GM12878 (cell line): ENCODE measurements around the gene ULK4. TPM values are rescaled to one million over a fixed set of nuclear protein-coding genes. Genes with fewer than 3 reads are reported as not detected.

Source experiments
- ATAC-seq: fragments of 200-7000 bp; cut with Tn5 transposase; 3 replicates; pipeline ENCODE4 v1.9.1; 2020; ENCODE audit warnings: mild to moderate bottlenecking, moderate library complexity
- Bru-seq: library from RNA; stranded (reverse); fragments of 400-500 nt; gene quantifications from one replicate; lab custom pipeline; 2021; lab: Mats Ljungman, UMichigan
- BruChase-seq, 2 experiments: library from RNA; stranded (reverse); fragments of 400-500 nt; gene quantifications; one replicate each; lab custom pipeline; 2021; lab: Mats Ljungman, UMichigan
- BruUV-seq: library from RNA; stranded (reverse); fragments of 400-500 nt; replicated peaks from 2 replicates; lab custom pipeline; 2021; lab: Mats Ljungman, UMichigan
- CTCF ChIA-PET: fragments of 300-600 bp; sonication (Branson Sonifier 250); formaldehyde crosslinking; extraction: SDS; loops from one replicate; lab custom pipeline; 2021; ENCODE audit warnings: inconsistent platforms; lab: Yijun Ruan, JAX
- POLR2A ChIA-PET: fragments of 350-600 bp; formaldehyde crosslinking; extraction: SDS; loops from one replicate; lab custom pipeline; 2021; ENCODE audit warnings: inconsistent platforms; lab: Charles Lee
- RAD21 ChIA-PET: fragments of 300-600 bp; sonication (Branson Sonifier 250); formaldehyde crosslinking; loops from one replicate; lab custom pipeline; 2023; ENCODE audit warnings: antibody characterized with exemption; ENCODE audit not compliant: unreplicated experiment; lab: Charles Lee
- SMC1A ChIA-PET: fragments of 300-600 bp; sonication (Branson Sonifier 250); formaldehyde crosslinking; loops from one replicate; lab custom pipeline; 2023; ENCODE audit not compliant: unreplicated experiment, uncharacterized antibody; lab: Charles Lee
- DNase-seq: peaks from one replicate; pipeline ENCODE4 v3.0.0-alpha.2; 2011; ENCODE audit warnings: low read depth, low spot score
- FAIRE-seq: peaks from 3 replicates; lab custom pipeline; 2011; peaks lifted over from hg19 to GRCh38; lab: Jason Lieb, UNC
- H2AFZ ChIP-seq: 2 replicates; pipeline ENCODE4 v1.6.0; 2011; ENCODE audit warnings: low read depth, low read length, control low read depth; ENCODE audit not compliant: control insufficient read depth
- H3K27ac ChIP-seq: 2 replicates; pipeline ENCODE4 v1.5.1; 2011; ENCODE audit warnings: control low read depth; ENCODE audit not compliant: control insufficient read depth, insufficient read depth
- H3K27me3 ChIP-seq, 2 experiments: replicated peaks in 1 of 2; 2 replicates each; pipeline versions ENCODE4 v1.6.0 to v1.6.1; 2011; ENCODE audit warnings: low read length in 1 of 2; ENCODE audit not compliant: control insufficient read depth in 2 of 2, insufficient read depth in 2 of 2
- H3K36me3 ChIP-seq, 2 experiments: 2 replicates each; pipeline ENCODE4 v1.5.1; 2011; ENCODE audit warnings: low read length in 1 of 2; ENCODE audit not compliant: control insufficient read depth in 2 of 2, insufficient read depth in 2 of 2
- H3K4me1 ChIP-seq: 2 replicates; pipeline ENCODE4 v1.6.1; 2011; ENCODE audit warnings: mild to moderate bottlenecking, low read length, moderate library complexity, mixed read lengths; ENCODE audit not compliant: control insufficient read depth, insufficient read depth
- H3K4me2 ChIP-seq: 2 replicates; pipeline ENCODE4 v1.6.0; 2011; ENCODE audit warnings: control low read depth; ENCODE audit not compliant: control insufficient read depth, insufficient read depth
- H3K4me3 ChIP-seq: fragments of 200-600 bp; sonication (generic); 2 replicates; pipeline ENCODE4 v1.5.1; 2016
- H3K79me2 ChIP-seq: 2 replicates; pipeline ENCODE4 v1.6.0; 2011; ENCODE audit warnings: low read length; ENCODE audit not compliant: control insufficient read depth, insufficient read depth
- H3K9ac ChIP-seq: 2 replicates; pipeline ENCODE4 v1.8.0; 2011; ENCODE audit warnings: low read length, control low read depth, mixed read lengths; ENCODE audit not compliant: control insufficient read depth, insufficient read depth
- H3K9me3 ChIP-seq: replicated peaks from 3 replicates; pipeline ENCODE4 v1.5.1; 2011; ENCODE audit warnings: mild to moderate bottlenecking, low read length; ENCODE audit not compliant: control insufficient read depth, insufficient read depth
- H4K20me1 ChIP-seq: 2 replicates; pipeline ENCODE4 v1.6.0; 2011; ENCODE audit not compliant: control insufficient read depth, insufficient read depth
- CBFB ChIP-seq: IDR thresholded peaks from 2 replicates; pipeline ENCODE4 v1.6.1; 2016; ENCODE audit warnings: antibody characterized with exemption, low read depth
- CHD2 ChIP-seq: IDR thresholded peaks from 2 replicates; pipeline ENCODE4 v1.6.1; 2011; ENCODE audit warnings: low read depth, low read length, improper control_type of control experiment, borderline replicate concordance
- HDAC2 ChIP-seq: fragments of 200-600 bp; sonication (generic); IDR thresholded peaks from 2 replicates; pipeline ENCODE4 v1.6.1; 2017
- IKZF1 ChIP-seq: fragments of 450-650 bp; conservative IDR thresholded peaks from 2 replicates; pipeline ENCODE4 v1.6.1; 2017; ENCODE audit warnings: antibody characterized with exemption, mild to moderate bottlenecking
- MEF2B ChIP-seq: fragments of 450-650 bp; IDR thresholded peaks from 2 replicates; pipeline ENCODE4 v1.6.1; 2018; ENCODE audit warnings: mild to moderate bottlenecking, moderate library complexity; ENCODE audit not compliant: partially characterized antibody, poor library complexity, severe bottlenecking
- MTA2 ChIP-seq: fragments of 450-650 bp; IDR thresholded peaks from 2 replicates; pipeline ENCODE4 v1.6.1; 2016; ENCODE audit warnings: low read depth, mild to moderate bottlenecking, moderate library complexity
- REST ChIP-seq: IDR thresholded peaks from 2 replicates; pipeline ENCODE4 v1.6.1; 2012; ENCODE audit warnings: mild to moderate bottlenecking, low read depth, low read length
- SIN3A ChIP-seq: IDR thresholded peaks from 2 replicates; pipeline ENCODE4 v1.6.1; 2012; ENCODE audit warnings: low read depth, low read length, improper control_type of control experiment
- SIX5 ChIP-seq: IDR thresholded peaks from 2 replicates; pipeline ENCODE4 v1.6.1; 2011; ENCODE audit warnings: mild to moderate bottlenecking, low read depth, low read length, moderate library complexity; ENCODE audit not compliant: severe bottlenecking
- SREBF2 ChIP-seq: IDR thresholded peaks from 2 replicates; pipeline ENCODE4 v1.6.1; 2012; ENCODE audit warnings: mild to moderate bottlenecking, low read length
- SUZ12 ChIP-seq: fragments of 200-600 bp; sonication (generic); IDR thresholded peaks from one replicate; pipeline ENCODE4 v1.6.1; 2018; ENCODE audit warnings: antibody characterized with exemption, mild to moderate bottlenecking; ENCODE audit not compliant: unreplicated experiment
- TAF1 ChIP-seq: IDR thresholded peaks from 2 replicates; pipeline ENCODE4 v1.6.1; 2011; ENCODE audit warnings: mild to moderate bottlenecking, low read depth, low read length, borderline replicate concordance
- whole genome bisulfite sequencing: methylation state at CpG from one replicate; pipeline ENCODE4 v1.1.6; 2016; ENCODE audit warnings: low lambda C conversion rate; ENCODE audit not compliant: insufficient replicate concordance, insufficient coverage; ENCODE audit errors: missing lambda C conversion rate; 5-methylcytosine and 5-hydroxymethylcytosine counted together
- in situ Hi-C: fragments of 300-500 bp; cut with MboI; formaldehyde crosslinking; loops from 9 replicates; pipeline ENCODE4 v1.14.3; 2018; ENCODE audit warnings: mixed read lengths
- intact Hi-C: fragments of 100-400 bp; cut with micrococcal nuclease; formaldehyde crosslinking; loops from one replicate; pipeline ENCODE4 v1.14.2; 2022; ENCODE audit not compliant: unreplicated experiment
- long read RNA-seq, 2 experiments: library from polyadenylated mRNA; unstranded; transcript quantifications; one replicate each; pipeline ENCODE4 v2.0.0, GENCODE V29; 2019 to 2020
- polyA minus RNA-seq, 3 experiments: library from RNA; depleted of rRNA, polyadenylated mRNA; stranded (reverse); fragments of >200 nt; gene quantifications; 2 replicates each; pipeline ENCODE4 v1.2.3, GENCODE V29; 2011
- polyA plus RNA-seq, 11 experiments: library from polyadenylated mRNA; depleted of rRNA in 4 of 11; unstranded in 6 of 11; stranded (reverse) in 5 of 11; fragments of >200 nt; fragmentation: Nextera tagmentation in 4 of 11; fragmentation: Illumina TruSeq in 1 of 11; extraction: Ambion mirVana in 4 of 11; extraction: Trizol in 1 of 11; gene quantifications; 1 replicate in 1 of 11; 2 replicates in 10 of 11; pipeline versions ENCODE4 v1.2.1 to v1.2.3, GENCODE V29; 2011 to 2016; ENCODE audit warnings: inconsistent platforms in 2 of 11, missing spikeins in 2 of 11, low read depth in 1 of 11
- total RNA-seq, 4 experiments: library from RNA; depleted of rRNA in 3 of 4; stranded (reverse); fragments of >200 nt in 3 of 4; fragmentation: Illumina TruSeq in 1 of 4; extraction: Trizol in 1 of 4; gene quantifications; 2 replicates each; pipeline versions ENCODE4 v1.2.1 to v1.2.3, GENCODE V29; 2013 to 2021
- TF ChIP-seq, protein P1 (sequence below): fragments of 450-650 bp; IDR thresholded peaks from 2 replicates; pipeline ENCODE4 v1.6.1; 2017; ENCODE audit warnings: borderline replicate concordance

Gene ULK4
- 62.6 and 63.8 TPM in 2 replicates for total RNA-seq (2013; cell fraction: nucleolus; rRNA removed)
- 7.6 and 7.9 TPM in 2 replicates for total RNA-seq (2014; rRNA removed)
- 7.1 and 9.1 TPM in 2 replicates for total RNA-seq (2014; rRNA removed; fragmentation: Illumina TruSeq; extraction: Trizol)
- 6.1 and 6.2 TPM in 2 replicates for total RNA-seq (2021)
- 3.7 TPM for polyA plus RNA-seq (2011; ENCODE audit: low read depth)
- 3.6 and 3.8 TPM in 2 replicates for polyA plus RNA-seq (2011; rRNA removed)
- 1.7 and 1.9 TPM in 2 replicates for polyA plus RNA-seq (2011; cell fraction: cytosol; rRNA removed)
- polyA plus RNA-seq (2011; cell fraction: nucleus; rRNA removed), result 4.9 and 6.1 TPM in 2 replicates
- polyA plus RNA-seq (2012), result 1.9 and 2.5 TPM in 2 replicates
- polyA plus RNA-seq (2014; fragmentation: Illumina TruSeq; extraction: Trizol), result 3.5 and 6.8 TPM in 2 replicates
- 1 to 10 TPM; 4.5 to 6.4 TPM for polyA plus RNA-seq (2014; fragmentation: Nextera tagmentation; extraction: Ambion mirVana)
- 3.9 and 6.2 TPM in 2 replicates for polyA plus RNA-seq (2014; rRNA removed)
- polyA plus RNA-seq (2016; fragmentation: Nextera tagmentation; extraction: Ambion mirVana), result 1 to 10 TPM; 7.0 to 7.6 TPM
- polyA minus RNA-seq (2011; rRNA and poly(A)+ RNA removed), result 6.2 and 7.2 TPM in 2 replicates
- polyA minus RNA-seq (2011; cell fraction: cytosol; rRNA and poly(A)+ RNA removed), result 0.80 and 2.2 TPM in 2 replicates
- polyA minus RNA-seq (2011; cell fraction: nucleus; rRNA and poly(A)+ RNA removed), result 12.0 and 16.6 TPM in 2 replicates
- percentile 37 among the genes with signal in this experiment for Bru-seq, nascent RNA
- percentile 35 among the genes with signal in this experiment for BruChase-seq, experiment 1, labeled RNA remaining after a 6-hour chase
- percentile 37 among the genes with signal in this experiment for BruChase-seq, experiment 2, labeled RNA remaining after a 2-hour chase
- long read RNA-seq, experiment 1, partial matches to known transcripts, result 1 of 5 reads
- long read RNA-seq, experiment 1, other reads (novel, unspliced or antisense), result 3 of 5 reads
- long read RNA-seq, experiment 2, partial matches to known transcripts, result 3 of 24 reads
- long read RNA-seq, experiment 2, other reads (novel, unspliced or antisense), result 20 of 24 reads

- Histone ChIP-seq H3K79me2 (peaks cover 3% of the 10 kb centered on the region), H3K36me3 (no peaks in the 10 kb centered on the region), H3K27ac (peak within 1 kb of the TSS; percentile 61), H3K27me3 (no peaks in the 10 kb centered on the region), H3K4me2 (peak within 1 kb of the TSS; percentile 98), H3K9ac (peak within 1 kb of the TSS; percentile 68), H3K4me1 (no peaks in the 10 kb centered on the region), H3K4me3 (peak within 1 kb of the TSS; percentile 86), H4K20me1 (no peaks in the 10 kb centered on the region), H3K9me3 (no peaks in the 10 kb centered on the region), H2AFZ (peak within 1 kb of the TSS; percentile 97)
- DNase-seq, result peak; percentile 97
- intact Hi-C loops (loop anchor here (2.0 to 10.0 kb wide), 3 partner anchors 51 to 233 kb away; no protein-coding TSS in a partner anchor), in situ Hi-C loops (no loop called here)
- ChIA-PET CTCF (interaction anchor here (0.6 to 1.7 kb wide), 7 partner anchors 51 to 1831 kb away, joined by 3 to 10 read pairs (median 3); no protein-coding TSS in a partner anchor), POLR2A (interaction anchor here (0.6 to 1.6 kb wide), 4 partner anchors 9 to 53 kb away, joined by 3 to 6 read pairs (median 5); no protein-coding TSS in a partner anchor), RAD21 (interaction anchor here (0.6 to 1.6 kb wide), 13 partner anchors 50 to 229 kb away, joined by 3 to 9 read pairs (median 3); no protein-coding TSS in a partner anchor), SMC1A (interaction anchor here (0.6 to 2.4 kb wide), 11 partner anchors 51 to 523 kb away, joined by 3 to 9 read pairs (median 4); no protein-coding TSS in a partner anchor)
- FAIRE-seq, result peak; percentile 99
- peak; percentile 96 for ATAC-seq
- BruUV-seq, result no TSS peak
- 2% methylated on average over 57 of the region's 58 CpGs for WGBS
- TF ChIP-seq SIX5 (peak; percentile 68), SREBF2 (no peak), IKZF1 (peak; percentile 78), CBFB (no peak), REST (no peak), CHD2 (peak; percentile 65; the same call in 1 of the 2 replicates), TAF1 (peak; percentile 72; the same call in 1 of the 2 replicates), SUZ12 (no peak), MEF2B (peak; percentile 62), MTA2 (no peak; the same call in 1 of the 2 replicates), SIN3A (peak; percentile 99), HDAC2 (0 out of 2 replicates have a peak, but pooled peaks have one; percentile 24)
- TF ChIP-seq, protein P1, sequence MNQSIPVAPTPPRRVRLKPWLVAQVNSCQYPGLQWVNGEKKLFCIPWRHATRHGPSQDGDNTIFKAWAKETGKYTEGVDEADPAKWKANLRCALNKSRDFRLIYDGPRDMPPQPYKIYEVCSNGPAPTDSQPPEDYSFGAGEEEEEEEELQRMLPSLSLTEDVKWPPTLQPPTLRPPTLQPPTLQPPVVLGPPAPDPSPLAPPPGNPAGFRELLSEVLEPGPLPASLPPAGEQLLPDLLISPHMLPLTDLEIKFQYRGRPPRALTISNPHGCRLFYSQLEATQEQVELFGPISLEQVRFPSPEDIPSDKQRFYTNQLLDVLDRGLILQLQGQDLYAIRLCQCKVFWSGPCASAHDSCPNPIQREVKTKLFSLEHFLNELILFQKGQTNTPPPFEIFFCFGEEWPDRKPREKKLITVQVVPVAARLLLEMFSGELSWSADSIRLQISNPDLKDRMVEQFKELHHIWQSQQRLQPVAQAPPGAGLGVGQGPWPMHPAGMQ, result no peak
Observed at GRCh38 chr3:41961751-41962679, at the start of gene ULK4. TSS of gene ULK4 (minus strand) at chr3:41962103. CDS start at chr3:41954759, 7,344 bp downstream.
